ENCODE results near the gene PYCARD.

The PYCARD gene

GRCh38 chr16:31187808-31188189, 14.8 kb downstream of the PYCARD start:
- Histone ChIP-seq H3K9ac (ENCODE audit: low read length) (no peak overlapping the region), H3K36me3 (ENCODE audit: insufficient read depth, low read length) (peaks cover 96% of the 10 kb centered on the region), H3K4me3 (ENCODE audit: low read depth in 1 of 2, low read length in 2 of 2) (no peak overlapping the region), H3K9me3 (ENCODE audit: low read length) (no peaks in the 10 kb centered on the region), H3K27me3 (ENCODE audit: control insufficient read depth in 1 of 2, insufficient read depth in 2 of 2, low read length in 2 of 2) (no peaks in the 10 kb centered on the region), H3K27ac (ENCODE audit: low read depth, low read length) (no peak overlapping the region), H3K4me1 (ENCODE audit: insufficient read depth, low read length) (peaks cover 13% of the 10 kb centered on the region)

GRCh38 chr16:31186930-31187807, 15.4 kb downstream of the PYCARD start:
- Histone ChIP-seq H3K36me3 (ENCODE audit: insufficient read depth, low read length) (peaks cover 94% of the 10 kb centered on the region), H3K9ac (ENCODE audit: low read length) (no peak overlapping the region), H3K4me3 (ENCODE audit: low read depth in 1 of 2, low read length in 2 of 2) (no peak overlapping the region), H3K27me3 (ENCODE audit: control insufficient read depth in 1 of 2, insufficient read depth in 2 of 2, low read length in 2 of 2) (no peaks in the 10 kb centered on the region), H3K27ac (ENCODE audit: low read depth, low read length) (no peak overlapping the region), H3K4me1 (ENCODE audit: insufficient read depth, low read length) (peaks cover 19% of the 10 kb centered on the region), H3K9me3 (ENCODE audit: low read length) (no peaks in the 10 kb centered on the region)

GRCh38 chr16:31186176-31186575, 16.4 kb downstream of the PYCARD start:
- Histone ChIP-seq H3K36me3 (ENCODE audit: insufficient read depth, low read length) (peaks cover 84% of the 10 kb centered on the region), H3K4me1 (ENCODE audit: insufficient read depth, low read length) (peaks cover 29% of the 10 kb centered on the region)

GRCh38 chr16:31185339-31185738, 17.2 kb downstream of the PYCARD start:
- Histone ChIP-seq H3K4me3 (ENCODE audit: low read depth in 1 of 2, low read length in 2 of 2) (no peak overlapping the region), H3K9me3 (ENCODE audit: low read length) (no peaks in the 10 kb centered on the region), H3K27ac (ENCODE audit: low read depth, low read length) (no peak overlapping the region), H3K36me3 (ENCODE audit: insufficient read depth, low read length) (peaks cover 76% of the 10 kb centered on the region), H3K4me1 (ENCODE audit: insufficient read depth, low read length) (peaks cover 29% of the 10 kb centered on the region), H3K9ac (ENCODE audit: low read length) (no peak overlapping the region), H3K27me3 (ENCODE audit: control insufficient read depth in 1 of 2, insufficient read depth in 2 of 2, low read length in 2 of 2) (no peaks in the 10 kb centered on the region)

More at GRCh38 chr16:31186176-31186575, 16.4 kb downstream of the PYCARD start:
- Histone ChIP-seq H3K9me3 (ENCODE audit: low read length) (no peaks in the 10 kb centered on the region), H3K9ac (ENCODE audit: low read length) (no peak overlapping the region), H3K27me3 (ENCODE audit: control insufficient read depth in 1 of 2, insufficient read depth in 2 of 2, low read length in 2 of 2) (no peaks in the 10 kb centered on the region), H3K4me3 (ENCODE audit: low read depth in 1 of 2, low read length in 2 of 2) (no peak overlapping the region), H3K27ac (ENCODE audit: low read depth, low read length) (no peak overlapping the region)

- Histone ChIP-seq H3K27ac (ENCODE audit: low read depth, low read length) (no peak overlapping the region), H3K4me3 (ENCODE audit: low read depth in 1 of 2, low read length in 2 of 2) (no peak overlapping the region), H3K4me1 (ENCODE audit: insufficient read depth, low read length) (peaks cover 29% of the 10 kb centered on the region), H3K9me3 (ENCODE audit: low read length) (no peaks in the 10 kb centered on the region), H3K9ac (ENCODE audit: low read length) (no peak overlapping the region), H3K27me3 (ENCODE audit: control insufficient read depth in 1 of 2, insufficient read depth in 2 of 2, low read length in 2 of 2) (no peaks in the 10 kb centered on the region), H3K36me3 (ENCODE audit: insufficient read depth, low read length) (peaks cover 71% of the 10 kb centered on the region)
Measured at GRCh38 chr16:31184888-31185287, 17.7 kb downstream of the PYCARD start.

GRCh38 chr16:31183432-31184428, 18.8 kb downstream of the PYCARD start:
- no peaks in the 10 kb centered on the region for H3K27me3 ChIP-seq (ENCODE audit: control insufficient read depth in 1 of 2, insufficient read depth in 2 of 2, low read length in 2 of 2)
- no peak overlapping the region for H3K27ac ChIP-seq (ENCODE audit: low read depth, low read length)
- peaks cover 34% of the 10 kb centered on the region for H3K4me1 ChIP-seq (ENCODE audit: insufficient read depth, low read length)
- no peaks in the 10 kb centered on the region for H3K9me3 ChIP-seq (ENCODE audit: low read length)
- H3K4me3 ChIP-seq (ENCODE audit: low read depth in 1 of 2, low read length in 2 of 2) = no peak overlapping the region
- H3K9ac ChIP-seq (ENCODE audit: low read length) = no peak overlapping the region
- H3K36me3 ChIP-seq (ENCODE audit: insufficient read depth, low read length) = peaks cover 60% of the 10 kb centered on the region

- Histone ChIP-seq H3K9ac (ENCODE audit: low read length) (no peak overlapping the region), H3K9me3 (ENCODE audit: low read length) (no peaks in the 10 kb centered on the region), H3K27ac (ENCODE audit: low read depth, low read length) (no peak overlapping the region), H3K36me3 (ENCODE audit: insufficient read depth, low read length) (peaks cover 49% of the 10 kb centered on the region), H3K4me3 (ENCODE audit: low read depth in 1 of 2, low read length in 2 of 2) (peak overlapping the region in 1 of 2 donors; percentile 36), H3K27me3 (ENCODE audit: control insufficient read depth in 1 of 2, insufficient read depth in 2 of 2, low read length in 2 of 2) (no peaks in the 10 kb centered on the region), H3K4me1 (ENCODE audit: insufficient read depth, low read length) (peaks cover 35% of the 10 kb centered on the region)
Measured at GRCh38 chr16:31182391-31182790, 20.2 kb downstream of the PYCARD start.

- H3K27me3 ChIP-seq (ENCODE audit: control insufficient read depth in 1 of 2, insufficient read depth in 2 of 2, low read length in 2 of 2) = no peaks in the 10 kb centered on the region
- H3K27ac ChIP-seq (ENCODE audit: low read depth, low read length) = peak overlapping the region; percentile 88
- H3K9me3 ChIP-seq (ENCODE audit: low read length) = no peaks in the 10 kb centered on the region
- peaks cover 35% of the 10 kb centered on the region for H3K4me1 ChIP-seq (ENCODE audit: insufficient read depth, low read length)
- H3K4me3 ChIP-seq (ENCODE audit: low read depth in 1 of 2, low read length in 2 of 2) = peak overlapping the region; percentile 65 to 92
- peak overlapping the region; percentile 35 for H3K9ac ChIP-seq (ENCODE audit: low read length)
- peaks cover 37% of the 10 kb centered on the region for H3K36me3 ChIP-seq (ENCODE audit: insufficient read depth, low read length)
Measured at GRCh38 chr16:31181102-31181830, 21.3 kb downstream of the PYCARD start.

GRCh38 chr16:31179747-31180459, 22.7 kb downstream of the PYCARD start, which contains the start of gene FUS:
Gene FUS (plus strand): TSS chr16:31180139. CDS start chr16:31180215, 76 bp downstream.
- Histone ChIP-seq H3K9me3 (ENCODE audit: low read length) (no peaks in the 10 kb centered on the region), H3K27me3 (ENCODE audit: control insufficient read depth in 1 of 2, insufficient read depth in 2 of 2, low read length in 2 of 2) (no peaks in the 10 kb centered on the region), H3K36me3 (ENCODE audit: insufficient read depth, low read length) (peaks cover 24% of the 10 kb centered on the region), H3K27ac (ENCODE audit: low read depth, low read length) (peak within 1 kb of the TSS; percentile 88), H3K4me3 (ENCODE audit: low read depth in 1 of 2, low read length in 2 of 2) (peak within 1 kb of the TSS; percentile 65 to 92), H3K9ac (ENCODE audit: low read length) (peak within 1 kb of the TSS; percentile 99), H3K4me1 (ENCODE audit: insufficient read depth, low read length) (peaks cover 35% of the 10 kb centered on the region)

GRCh38 chr16:31179219-31179746, 23.3 kb downstream of the PYCARD start:
- Histone ChIP-seq H3K27me3 (ENCODE audit: control insufficient read depth in 1 of 2, insufficient read depth in 2 of 2, low read length in 2 of 2) (no peaks in the 10 kb centered on the region), H3K27ac (ENCODE audit: low read depth, low read length) (peak overlapping the region; percentile 88), H3K4me3 (ENCODE audit: low read depth in 1 of 2, low read length in 2 of 2) (peak overlapping the region; percentile 65 to 92), H3K4me1 (ENCODE audit: insufficient read depth, low read length) (peaks cover 35% of the 10 kb centered on the region), H3K9ac (ENCODE audit: low read length) (peak overlapping the region; percentile 99), H3K36me3 (ENCODE audit: insufficient read depth, low read length) (peaks cover 19% of the 10 kb centered on the region), H3K9me3 (ENCODE audit: low read length) (no peaks in the 10 kb centered on the region)
